Measurements from ENCODE around the gene FRAT1. TPM values are rescaled to one million over a fixed set of nuclear protein-coding genes. Genes with fewer than 3 reads are reported as not detected.

FRAT1 gene
- 10 to 100 TPM in 1 of 2 donors, 1 to 10 TPM in 1; 5.2 to 10.8 TPM for total RNA-seq
- polyA plus RNA-seq (ENCODE audit: insufficient read length in 6 of 6): 1 to 10 TPM; 2.4 to 3.6 (median 3.2) TPM
- long read RNA-seq, donor 1, transcript FRAT1-201 (1 exons, 2,649 nt): major isoform, 5 of 5 reads
- long read RNA-seq, donor 1, partial matches to known transcripts: 0 of 5 reads
- long read RNA-seq, donor 1, other reads (novel, unspliced or antisense): 0 of 5 reads
- long read RNA-seq, donor 2, partial matches to known transcripts: 0 of 3 reads
- long read RNA-seq, donor 2, other reads (novel, unspliced or antisense): 0 of 3 reads
- long read RNA-seq, donor 3, transcript FRAT1-201 (1 exons, 2,649 nt): major isoform, 6 of 6 reads
- long read RNA-seq, donor 3, partial matches to known transcripts: 0 of 6 reads
- long read RNA-seq, donor 3, other reads (novel, unspliced or antisense): 0 of 6 reads
- long read RNA-seq, donor 4: 0 reads
- long read RNA-seq, donor 5, transcript FRAT1-201 (1 exons, 2,649 nt): major isoform, 6 of 6 reads
- long read RNA-seq, donor 5, partial matches to known transcripts: 0 of 6 reads
- long read RNA-seq, donor 5, other reads (novel, unspliced or antisense): 0 of 6 reads
- long read RNA-seq, donor 6, partial matches to known transcripts: 0 of 4 reads
- long read RNA-seq, donor 6, other reads (novel, unspliced or antisense): 0 of 4 reads
- long read RNA-seq, donor 7, partial matches to known transcripts: 0 of 2 reads
- long read RNA-seq, donor 7, other reads (novel, unspliced or antisense): 0 of 2 reads
- long read RNA-seq, donor 8, partial matches to known transcripts: 0 of 4 reads
- long read RNA-seq, donor 8, other reads (novel, unspliced or antisense): 0 of 4 reads
- long read RNA-seq, donor 9: 0 reads
- long read RNA-seq, donor 10: 0 reads
- long read RNA-seq, donor 11, transcript FRAT1-201 (1 exons, 2,649 nt): major isoform, 13 of 13 reads
- long read RNA-seq, donor 11, partial matches to known transcripts: 0 of 13 reads
- long read RNA-seq, donor 11, other reads (novel, unspliced or antisense): 0 of 13 reads
- long read RNA-seq, donor 12, partial matches to known transcripts: 0 of 3 reads
- long read RNA-seq, donor 12, other reads (novel, unspliced or antisense): 0 of 3 reads

DNA sequence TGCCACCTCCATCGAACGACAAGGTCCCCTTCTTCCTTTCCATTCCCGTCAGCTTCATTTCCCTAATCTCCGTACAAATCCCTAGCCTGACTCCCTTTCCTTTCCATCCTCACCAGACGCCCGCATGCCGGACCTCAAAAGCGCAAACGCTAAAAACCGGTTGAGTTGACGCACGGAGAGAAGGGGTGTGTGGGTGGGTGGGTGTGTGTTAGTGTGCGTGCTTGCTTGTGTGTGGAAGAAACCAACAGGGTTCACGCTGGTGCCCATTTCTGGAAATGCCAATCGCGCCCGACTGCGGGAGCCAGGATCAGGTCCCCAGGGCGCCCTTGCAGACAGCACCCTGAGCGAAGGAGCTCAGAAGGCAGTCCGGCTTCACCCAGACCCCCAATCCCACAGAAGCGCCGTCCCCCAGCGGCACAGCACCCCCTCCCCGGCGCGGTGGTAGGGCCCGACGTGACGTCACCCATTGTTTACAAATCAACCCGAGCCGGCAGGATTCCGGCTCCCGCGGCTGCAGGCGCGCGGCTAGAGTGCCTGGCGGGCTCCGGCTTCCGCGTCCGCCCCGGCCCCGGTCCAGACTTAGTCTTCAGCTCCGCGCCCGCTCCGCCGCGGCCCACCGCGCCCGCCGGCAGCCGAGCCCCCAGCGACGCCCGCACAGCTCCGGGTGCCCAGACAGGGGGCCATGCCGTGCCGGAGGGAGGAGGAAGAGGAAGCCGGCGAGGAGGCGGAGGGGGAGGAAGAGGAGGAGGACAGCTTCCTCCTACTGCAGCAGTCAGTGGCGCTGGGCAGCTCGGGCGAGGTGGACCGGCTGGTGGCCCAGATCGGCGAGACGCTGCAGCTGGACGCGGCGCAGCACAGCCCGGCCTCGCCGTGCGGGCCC, at the start of gene FRAT1:
Gene FRAT1 (plus strand): TSS at position 500 of the 880 bp plus-strand sequence. CDS start 183 bp downstream, at position 683.
- no peaks in the 10 kb centered on the region for H3K27me3 ChIP-seq
- H3K27ac ChIP-seq: peak within 1 kb of the TSS; percentile 97 to 100
- no peaks in the 10 kb centered on the region for H3K36me3 ChIP-seq
- H3K9me3 ChIP-seq: no peaks in the 10 kb centered on the region
- peaks cover 11 to 64% of the 10 kb centered on the region in 2 donors for H3K4me1 ChIP-seq
- peak within 1 kb of the TSS; percentile 66 to 81 for H3K4me3 ChIP-seq
- ATAC-seq: peak; percentile 89
- TF ChIP-seq, protein P1, sequence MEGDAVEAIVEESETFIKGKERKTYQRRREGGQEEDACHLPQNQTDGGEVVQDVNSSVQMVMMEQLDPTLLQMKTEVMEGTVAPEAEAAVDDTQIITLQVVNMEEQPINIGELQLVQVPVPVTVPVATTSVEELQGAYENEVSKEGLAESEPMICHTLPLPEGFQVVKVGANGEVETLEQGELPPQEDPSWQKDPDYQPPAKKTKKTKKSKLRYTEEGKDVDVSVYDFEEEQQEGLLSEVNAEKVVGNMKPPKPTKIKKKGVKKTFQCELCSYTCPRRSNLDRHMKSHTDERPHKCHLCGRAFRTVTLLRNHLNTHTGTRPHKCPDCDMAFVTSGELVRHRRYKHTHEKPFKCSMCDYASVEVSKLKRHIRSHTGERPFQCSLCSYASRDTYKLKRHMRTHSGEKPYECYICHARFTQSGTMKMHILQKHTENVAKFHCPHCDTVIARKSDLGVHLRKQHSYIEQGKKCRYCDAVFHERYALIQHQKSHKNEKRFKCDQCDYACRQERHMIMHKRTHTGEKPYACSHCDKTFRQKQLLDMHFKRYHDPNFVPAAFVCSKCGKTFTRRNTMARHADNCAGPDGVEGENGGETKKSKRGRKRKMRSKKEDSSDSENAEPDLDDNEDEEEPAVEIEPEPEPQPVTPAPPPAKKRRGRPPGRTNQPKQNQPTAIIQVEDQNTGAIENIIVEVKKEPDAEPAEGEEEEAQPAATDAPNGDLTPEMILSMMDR (IDR thresholded peaks at IDR 0.05): no peak
- intact Hi-C loops (cut with DNase I): no loop called here
- peak; percentile 90 to 96 (median 92) for DNase-seq

DNA sequence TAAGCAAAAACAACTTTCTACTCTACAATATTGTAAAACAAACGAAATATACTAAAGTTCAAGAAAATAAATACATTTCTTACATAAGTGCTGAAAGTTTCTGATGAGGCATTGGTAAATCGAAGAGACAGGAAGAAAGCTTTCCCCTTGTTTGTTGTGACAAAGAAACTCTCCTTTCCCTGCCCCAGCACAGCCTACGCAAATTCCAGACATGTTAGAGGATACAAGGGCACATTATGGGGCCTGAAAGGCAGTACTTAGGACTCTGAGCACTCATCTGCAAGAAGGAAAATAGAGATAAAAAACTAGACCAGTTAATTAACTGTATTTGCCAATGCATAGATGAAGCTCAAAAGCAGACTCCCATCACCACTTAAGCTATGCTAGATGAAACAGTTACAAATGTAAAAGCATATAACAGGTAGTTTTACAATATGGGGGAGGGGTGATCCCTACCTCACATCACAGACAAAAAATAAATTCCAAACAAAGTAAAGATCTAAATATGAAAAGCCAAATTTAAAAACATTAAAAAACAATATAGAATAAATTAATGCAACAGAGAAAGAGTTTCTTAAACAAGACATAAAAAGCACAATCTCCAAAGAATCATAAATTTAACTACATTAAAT, 48.4 kb upstream of the FRAT1 start:
- Histone ChIP-seq H3K27ac (no peak overlapping the region), H3K9me3 (no peaks in the 10 kb centered on the region), H3K4me1 (no peaks in the 10 kb centered on the region), H3K4me3 (no peak overlapping the region), H3K27me3 (no peaks in the 10 kb centered on the region), H3K36me3 (peaks cover 0 to 2% of the 10 kb centered on the region in 2 donors)
- TF ChIP-seq, protein P1 (IDR thresholded peaks at IDR 0.05): no peak
- no peak for ATAC-seq
- intact Hi-C loops (cut with DNase I): no loop called here
- DNase-seq: no peak

DNA sequence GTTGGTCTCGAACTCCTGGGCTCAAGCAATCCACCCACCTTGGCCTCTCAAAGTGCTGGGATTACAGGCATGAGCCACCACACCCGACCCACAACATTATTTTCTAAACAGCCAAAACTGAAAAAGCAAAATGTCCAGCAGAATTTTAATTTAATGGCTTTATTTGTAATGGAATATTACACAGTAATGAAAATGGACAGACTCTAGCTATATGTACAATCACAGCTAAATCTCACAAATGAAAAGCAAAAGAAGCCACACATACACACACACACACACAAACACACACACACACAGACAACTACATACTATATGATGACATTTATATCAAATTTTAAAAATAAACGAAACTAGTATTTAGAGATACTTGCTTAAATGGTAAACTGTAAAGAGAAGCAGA, 45.4 kb upstream of the FRAT1 start:
- Histone ChIP-seq H3K9me3 (no peaks in the 10 kb centered on the region), H3K36me3 (no peaks in the 10 kb centered on the region), H3K4me1 (peaks cover 7 to 12% of the 10 kb centered on the region in 2 donors), H3K4me3 (no peak overlapping the region), H3K27ac (no peak overlapping the region), H3K27me3 (no peaks in the 10 kb centered on the region)
- intact Hi-C loops (cut with DNase I): no loop called here
- DNase-seq: no peak
- no peak for ATAC-seq
- TF ChIP-seq, protein P1 (IDR thresholded peaks at IDR 0.05): no peak

GRCh38 chr10:97274828-97275227, 44.2 kb upstream of the FRAT1 start:
- intact Hi-C loops (cut with DNase I): loop anchor here in 1 of 2 donors (5.0 kb wide), 1 partner anchor 57 kb away; the partner anchor contains the start of gene FRAT2
- DNase-seq (no peak), ATAC-seq (no peak)
- Histone ChIP-seq H3K4me1 (peaks cover 8 to 23% of the 10 kb centered on the region in 2 donors), H3K36me3 (no peaks in the 10 kb centered on the region), H3K9me3 (no peaks in the 10 kb centered on the region), H3K27me3 (no peaks in the 10 kb centered on the region), H3K4me3 (no peak overlapping the region), H3K27ac (no peak overlapping the region)
- TF ChIP-seq, protein P1 (IDR thresholded peaks at IDR 0.05): no peak
